IPS-11a (cell line): Measurements from ENCODE around the gene DRC7.
"Not testable (repeated sequence)": the region's sequence is repeated elsewhere in the genome, so short reads cannot be mapped to it uniquely, and the experiment has no call there.

Experiments
- H3K4me3 ChIP-seq: one replicate; pipeline ENCODE4 v1.5.1; 2013; ENCODE audit warnings: low read depth, low read length, control low read depth

The DRC7 gene

DNA sequence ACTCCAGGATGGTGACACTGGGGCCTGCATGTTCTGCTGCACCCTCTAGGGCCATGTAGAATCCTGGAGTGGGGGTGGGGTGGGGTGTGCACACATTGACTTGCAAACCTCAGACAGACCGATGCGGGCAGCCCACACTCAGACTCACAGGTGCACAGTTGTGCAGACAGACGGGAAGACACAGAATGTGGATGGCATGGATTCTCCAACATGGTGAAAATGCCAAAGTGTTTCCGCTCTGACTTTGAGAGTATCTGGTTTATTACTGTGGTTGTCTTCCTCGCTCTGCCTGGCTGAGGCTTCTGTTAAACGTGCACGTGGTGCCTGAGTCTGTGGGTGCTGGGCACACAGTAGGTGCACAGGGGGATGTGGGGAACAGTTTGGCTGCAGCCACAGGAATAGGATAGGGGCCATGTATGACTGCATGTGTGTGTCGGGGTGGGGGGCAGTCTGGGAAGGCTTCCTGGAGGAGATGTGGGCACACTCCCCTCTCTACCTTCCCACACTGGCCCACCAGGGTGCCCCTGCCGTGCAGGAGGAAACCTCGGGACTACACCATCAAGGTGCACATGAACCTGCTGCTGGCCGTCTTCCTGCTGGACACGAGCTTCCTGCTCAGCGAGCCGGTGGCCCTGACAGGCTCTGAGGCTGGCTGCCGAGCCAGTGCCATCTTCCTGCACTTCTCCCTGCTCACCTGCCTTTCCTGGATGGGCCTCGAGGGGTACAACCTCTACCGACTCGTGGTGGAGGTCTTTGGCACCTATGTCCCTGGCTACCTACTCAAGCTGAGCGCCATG is 35.5 kb upstream of the DRC7 start:
- H3K4me3 ChIP-seq, result no peak overlapping the region

DNA sequence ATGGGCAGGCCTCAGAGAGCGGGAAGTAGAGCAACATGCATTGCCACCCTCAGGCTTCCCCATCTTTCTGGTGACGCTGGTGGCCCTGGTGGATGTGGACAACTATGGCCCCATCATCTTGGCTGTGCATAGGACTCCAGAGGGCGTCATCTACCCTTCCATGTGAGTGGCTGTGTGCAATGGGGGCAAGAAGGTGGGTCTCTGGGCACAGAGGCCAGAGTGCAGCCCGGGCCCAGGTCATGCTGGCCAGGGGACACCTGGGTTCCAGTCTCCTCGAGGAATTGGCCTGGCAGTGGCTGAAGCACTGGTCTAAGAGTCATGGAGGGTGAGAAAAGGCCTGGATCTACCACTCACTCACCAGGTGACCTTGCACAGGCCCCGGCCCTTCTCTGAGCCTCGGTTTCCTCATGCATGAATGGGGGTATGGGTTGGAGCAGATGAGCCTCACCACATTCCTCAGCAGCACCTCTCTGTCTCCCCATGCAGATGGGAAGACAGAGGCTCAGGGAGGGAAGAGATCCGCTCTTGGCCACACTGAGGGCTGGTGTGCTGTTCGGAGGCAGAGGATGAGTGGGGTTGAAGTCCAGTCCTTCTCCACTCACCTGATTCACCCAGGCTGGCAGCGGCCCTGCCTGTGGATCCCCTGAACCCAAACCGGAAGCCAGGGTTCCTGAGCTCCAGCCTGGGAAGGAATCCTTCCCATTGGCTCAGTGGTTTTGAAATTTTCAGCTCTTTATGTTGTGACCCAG is 33.7 kb upstream of the DRC7 start:
- H3K4me3 ChIP-seq, result no peak overlapping the region

DNA sequence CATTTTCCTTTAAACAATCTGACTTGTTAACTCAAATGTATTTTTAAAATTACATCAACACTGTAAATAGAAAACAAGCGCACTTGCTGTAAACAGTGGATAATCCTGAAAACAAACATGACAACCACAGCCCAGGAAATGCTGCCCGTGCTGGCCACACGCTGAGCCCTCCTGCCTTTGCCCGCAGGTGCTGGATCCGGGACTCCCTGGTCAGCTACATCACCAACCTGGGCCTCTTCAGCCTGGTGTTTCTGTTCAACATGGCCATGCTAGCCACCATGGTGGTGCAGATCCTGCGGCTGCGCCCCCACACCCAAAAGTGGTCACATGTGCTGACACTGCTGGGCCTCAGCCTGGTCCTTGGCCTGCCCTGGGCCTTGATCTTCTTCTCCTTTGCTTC is 33.1 kb upstream of the DRC7 start:
- no peak overlapping the region for H3K4me3 ChIP-seq

DNA sequence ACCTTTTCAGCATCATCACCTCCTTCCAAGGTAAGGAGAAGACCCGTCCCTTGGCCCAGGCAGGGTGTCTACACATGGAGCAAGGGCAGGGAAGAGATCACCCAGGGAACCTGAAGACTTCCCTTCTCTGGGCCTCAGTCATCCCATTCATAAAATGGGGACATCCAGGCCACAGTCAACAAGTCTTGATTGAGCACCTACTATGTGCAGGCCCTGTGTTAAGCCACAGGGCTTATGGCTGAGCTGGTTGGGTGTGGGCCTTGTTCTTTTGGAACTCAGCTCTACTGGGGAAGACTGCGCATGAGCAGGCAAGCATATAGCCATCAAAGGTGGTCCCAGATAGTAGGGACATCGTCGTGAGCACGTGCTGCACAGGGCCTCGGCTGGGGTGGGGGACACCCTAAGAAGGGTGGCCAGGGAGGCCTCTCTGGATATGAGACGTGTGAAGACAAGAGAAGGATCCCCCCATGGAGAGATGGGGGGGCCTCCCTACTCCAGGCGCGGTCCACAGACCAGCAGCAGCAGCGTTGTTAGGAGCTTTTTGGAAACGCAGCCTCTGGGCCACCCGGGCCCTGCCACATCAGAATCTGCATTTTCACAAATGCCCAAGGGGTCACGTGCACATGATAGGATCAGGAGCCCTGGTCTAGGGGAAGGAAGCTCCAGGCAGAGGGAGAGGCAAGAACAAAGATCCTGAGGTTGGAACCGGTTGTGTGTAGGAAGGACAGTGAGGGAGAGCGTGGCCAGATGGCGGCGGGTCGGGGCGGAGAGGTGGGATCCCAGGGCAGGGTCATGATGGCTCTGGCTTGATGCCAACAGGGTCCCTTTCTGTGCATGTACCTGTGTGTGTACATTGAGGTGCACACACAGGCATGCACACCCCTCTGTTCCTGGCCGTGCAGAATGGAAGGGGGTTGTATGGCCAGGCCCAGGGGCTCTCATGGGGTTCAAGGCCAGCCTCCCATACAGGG is 32.4 kb upstream of the DRC7 start:
- no peak overlapping the region for H3K4me3 ChIP-seq

DNA sequence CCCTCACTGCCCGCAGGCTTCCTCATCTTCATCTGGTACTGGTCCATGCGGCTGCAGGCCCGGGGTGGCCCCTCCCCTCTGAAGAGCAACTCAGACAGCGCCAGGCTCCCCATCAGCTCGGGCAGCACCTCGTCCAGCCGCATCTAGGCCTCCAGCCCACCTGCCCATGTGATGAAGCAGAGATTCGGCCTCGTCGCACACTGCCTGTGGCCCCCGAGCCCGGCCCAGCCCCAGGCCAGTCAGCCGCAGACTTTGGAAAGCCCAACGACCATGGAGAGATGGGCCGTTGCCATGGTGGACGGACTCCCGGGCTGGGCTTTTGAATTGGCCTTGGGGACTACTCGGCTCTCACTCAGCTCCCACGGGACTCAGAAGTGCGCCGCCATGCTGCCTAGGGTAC is 31.2 kb upstream of the DRC7 start:
- no peak overlapping the region for H3K4me3 ChIP-seq

GRCh38 chr16:57663917-57664661 is 30.5 kb upstream of the DRC7 start:
- no peak overlapping the region for H3K4me3 ChIP-seq

- no peak overlapping the region for H3K4me3 ChIP-seq
These were observed 30.0 kb upstream of the DRC7 start for GRCh38 chr16:57664662-57665025.

GRCh38 chr16:57665541-57665940 is 29.1 kb upstream of the DRC7 start:
- no peak overlapping the region for H3K4me3 ChIP-seq

GRCh38 chr16:57666353-57667047 is 28.1 kb upstream of the DRC7 start:
- H3K4me3 ChIP-seq, result no peak overlapping the region

GRCh38 chr16:57667048-57667525 is 27.5 kb upstream of the DRC7 start:
- no peak overlapping the region for H3K4me3 ChIP-seq

DNA sequence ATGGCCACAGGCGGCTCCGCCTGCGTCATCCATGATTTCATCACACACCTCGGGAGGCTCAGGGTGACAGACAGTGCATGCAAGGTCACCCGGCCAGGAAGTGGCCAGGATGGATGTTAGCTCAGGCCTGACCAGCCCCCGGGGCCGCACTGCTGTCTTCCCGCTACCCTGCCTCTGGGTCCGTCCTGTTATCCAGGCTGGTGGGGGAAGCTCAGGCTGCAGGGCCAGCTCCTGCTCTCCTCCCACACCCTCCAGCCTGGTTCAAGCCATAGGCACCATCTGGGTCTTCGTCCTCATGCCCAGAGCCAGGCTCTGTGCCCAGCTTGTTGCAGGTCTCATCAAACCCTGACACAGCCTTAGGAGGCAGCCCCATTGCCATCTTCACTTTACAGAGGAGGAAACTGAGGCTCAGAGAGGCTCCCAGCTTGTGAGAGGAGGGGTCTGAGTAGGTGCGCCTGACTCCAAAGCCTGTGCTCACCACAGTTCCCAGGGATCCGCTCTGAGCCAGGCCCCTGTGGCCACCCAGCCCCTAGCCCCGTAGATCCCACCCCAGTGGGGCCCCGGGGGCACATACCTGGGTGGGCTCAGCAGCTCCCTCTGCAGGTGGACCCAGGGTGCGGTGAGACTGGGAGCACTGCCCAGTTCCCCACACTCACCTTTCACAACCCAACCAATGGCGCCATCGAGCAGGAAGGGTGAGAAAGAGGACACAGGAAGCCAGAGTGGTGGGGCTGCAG is 26.9 kb upstream of the DRC7 start:
- no peak overlapping the region for H3K4me3 ChIP-seq

DNA sequence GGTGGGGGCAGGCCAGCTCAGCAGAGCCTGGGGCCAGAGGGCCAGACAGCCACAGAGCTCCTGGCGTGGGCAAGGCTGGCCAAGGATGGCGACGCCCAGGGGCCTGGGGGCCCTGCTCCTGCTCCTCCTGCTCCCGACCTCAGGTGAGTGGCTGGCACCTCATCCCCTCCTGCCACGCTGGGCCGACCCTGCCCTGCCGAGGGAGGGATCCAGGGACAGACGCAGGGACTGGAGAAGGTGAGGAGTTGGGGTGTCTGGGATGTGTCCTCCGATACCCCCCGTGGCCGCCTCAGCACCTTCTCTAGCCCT is 26.4 kb upstream of the DRC7 start, which contains the start of gene ADGRG3:
Gene ADGRG3, plus strand, starts transcription at position 44 of the 309 bp plus-strand sequence. Its CDS starts 42 bp downstream, at position 86.
- no peak within 1 kb of the TSS for H3K4me3 ChIP-seq

DNA sequence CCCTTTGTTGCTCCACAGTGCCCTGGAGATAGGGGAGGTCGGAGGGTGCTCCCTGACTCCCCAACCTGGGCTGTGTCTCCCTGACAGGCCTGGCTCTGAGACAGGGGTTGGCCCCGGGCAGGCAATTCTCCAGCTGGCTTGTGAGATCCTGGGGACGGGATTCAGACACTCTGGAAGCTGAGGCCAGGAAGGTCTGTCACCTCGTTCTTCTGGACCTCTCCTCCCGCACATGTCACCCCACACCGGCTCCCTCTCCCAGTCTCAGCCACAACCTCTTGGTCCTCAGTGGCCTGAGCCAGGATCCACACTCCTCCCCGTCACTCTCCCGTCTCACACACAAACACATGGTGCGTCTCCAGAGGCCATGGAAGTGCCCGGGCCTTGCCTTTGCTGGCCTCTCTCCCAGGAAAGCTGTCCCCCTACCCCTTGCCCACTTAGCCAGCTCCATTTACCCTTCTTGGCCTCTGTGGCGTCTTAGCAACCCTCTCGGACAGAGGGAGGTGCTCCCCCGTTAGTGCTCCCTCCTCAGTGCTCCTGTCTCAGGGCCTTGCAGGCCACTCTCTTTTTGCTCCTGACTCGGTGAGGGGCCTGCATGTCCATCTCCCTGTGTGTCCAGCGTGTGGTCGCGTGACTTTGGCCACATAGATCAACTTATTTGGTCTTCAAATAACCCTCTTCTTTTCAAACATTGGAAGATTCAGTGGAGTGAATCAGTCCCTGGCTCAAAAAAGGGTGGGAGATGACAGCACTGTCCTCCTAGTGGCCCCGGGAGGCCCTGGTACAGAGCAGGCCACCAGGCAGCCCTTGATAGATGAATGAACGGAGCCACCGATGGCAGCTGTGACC is 25.8 kb upstream of the DRC7 start:
- H3K4me3 ChIP-seq, result no peak overlapping the region

DNA sequence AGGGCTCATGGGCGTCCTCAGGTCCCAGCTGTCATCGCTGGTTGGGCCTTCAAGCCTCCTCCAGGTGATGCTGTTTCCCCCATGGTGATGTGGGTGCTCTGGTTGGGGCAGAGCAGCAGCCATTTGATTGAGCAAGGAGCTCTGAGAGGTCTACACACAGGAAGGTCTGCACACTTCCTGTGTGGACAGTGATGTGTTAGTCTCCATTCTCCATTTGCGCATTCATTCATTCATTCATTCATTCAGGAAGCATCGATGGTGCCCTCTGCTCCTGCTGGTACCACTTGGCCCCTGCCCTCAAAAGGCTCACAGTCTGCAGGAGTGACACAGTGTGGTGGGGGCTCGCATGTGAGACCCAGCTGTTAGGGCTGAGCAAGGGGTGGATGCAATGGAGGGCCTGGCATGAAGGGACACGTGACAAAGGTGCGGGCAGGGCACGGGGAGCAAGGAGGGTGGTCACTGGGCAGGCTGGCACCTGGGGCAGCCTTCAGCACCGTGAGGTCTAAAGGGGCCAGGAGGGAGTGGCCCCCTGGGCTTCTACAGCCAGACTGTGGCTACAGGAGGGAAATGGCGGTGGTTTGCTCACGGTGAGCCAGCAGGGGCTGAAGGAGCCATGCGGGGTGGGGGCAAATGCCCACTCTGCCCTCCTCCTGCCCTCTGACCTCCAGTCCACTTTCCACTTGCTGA is 25.0 kb upstream of the DRC7 start:
- H3K4me3 ChIP-seq, result no peak overlapping the region

DNA sequence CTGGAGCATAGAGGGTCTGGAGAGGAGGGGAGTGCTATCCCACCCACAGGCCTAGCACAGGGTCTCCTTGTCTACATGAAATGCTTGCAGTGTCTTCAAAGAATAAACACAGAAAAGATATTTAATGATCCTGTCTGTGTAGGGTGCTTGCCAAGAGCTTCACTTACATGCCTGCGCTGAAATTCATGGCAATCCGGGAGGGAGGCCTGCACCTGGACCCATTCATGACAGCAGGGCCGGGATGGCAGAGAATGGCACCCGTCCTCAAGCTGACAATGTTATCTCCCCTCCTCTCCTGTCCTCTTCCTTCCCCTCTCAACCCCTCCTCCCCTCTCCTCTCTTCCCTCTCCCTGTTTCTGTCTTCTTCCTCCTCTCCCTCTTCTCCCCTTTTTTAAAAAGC is 24.4 kb upstream of the DRC7 start:
- no peak overlapping the region for H3K4me3 ChIP-seq

- H3K4me3 ChIP-seq, result not testable (repeated sequence)
These were observed 23.2 kb upstream of the DRC7 start for GRCh38 chr16:57671451-57671850.

GRCh38 chr16:57672416-57672815 is 22.2 kb upstream of the DRC7 start:
- no peak overlapping the region for H3K4me3 ChIP-seq

DNA sequence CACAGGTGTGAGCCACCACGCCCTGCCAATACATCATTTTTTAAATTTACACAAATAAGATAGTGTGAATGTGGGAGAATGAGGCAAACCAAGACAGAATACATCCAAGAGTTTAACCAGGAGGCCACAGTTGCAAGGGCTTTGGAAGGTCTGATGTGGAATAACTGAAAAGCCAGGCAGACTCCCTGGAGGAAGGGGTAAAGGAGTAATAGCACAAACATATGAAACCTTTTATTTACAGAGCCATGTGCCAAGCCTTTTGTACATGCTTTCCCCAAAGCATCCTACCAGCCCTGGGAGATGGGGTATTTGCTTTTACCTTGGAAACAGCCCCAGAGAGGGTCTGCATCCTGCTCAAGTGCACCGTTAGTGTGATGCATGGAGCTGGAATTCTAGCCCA is 21.8 kb upstream of the DRC7 start:
- H3K4me3 ChIP-seq, result no peak overlapping the region
